Activated gamma-delta T cell (primary cell): ENCODE measurements around the gene NFS1.

Source experiments
- DNase-seq: peaks from one replicate; lab custom pipeline; 2025; lab: John Stamatoyannopoulos, UW

The NFS1 gene

GRCh38 chr20:35641743-35642142 lies 57.4 kb downstream of the NFS1 start:
- no peak for DNase-seq

GRCh38 chr20:35640724-35641123 lies 58.4 kb downstream of the NFS1 start:
- no peak for DNase-seq

- DNase-seq: no peak
These were observed 60.4 kb downstream of the NFS1 start for GRCh38 chr20:35638751-35639150.

DNA sequence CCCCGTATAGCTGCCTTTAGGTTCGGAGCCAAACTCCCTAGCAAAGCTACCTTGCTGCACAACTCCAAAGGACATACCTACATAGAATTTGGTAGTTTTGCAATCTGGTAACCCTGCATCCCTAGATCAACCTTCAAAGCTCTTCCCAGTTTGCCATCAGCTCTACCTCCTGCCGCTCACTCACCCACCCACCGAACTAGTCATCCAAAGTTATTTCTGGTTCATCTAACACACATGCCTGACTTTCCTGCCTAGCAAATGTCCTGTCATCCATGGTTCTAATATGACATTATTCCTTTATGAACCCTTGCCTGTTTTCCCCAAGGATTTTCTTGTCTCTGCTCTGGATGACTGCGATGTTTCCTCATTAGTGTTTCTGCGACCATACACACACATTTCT lies 61.9 kb downstream of the NFS1 start:
- DNase-seq: no peak

DNA sequence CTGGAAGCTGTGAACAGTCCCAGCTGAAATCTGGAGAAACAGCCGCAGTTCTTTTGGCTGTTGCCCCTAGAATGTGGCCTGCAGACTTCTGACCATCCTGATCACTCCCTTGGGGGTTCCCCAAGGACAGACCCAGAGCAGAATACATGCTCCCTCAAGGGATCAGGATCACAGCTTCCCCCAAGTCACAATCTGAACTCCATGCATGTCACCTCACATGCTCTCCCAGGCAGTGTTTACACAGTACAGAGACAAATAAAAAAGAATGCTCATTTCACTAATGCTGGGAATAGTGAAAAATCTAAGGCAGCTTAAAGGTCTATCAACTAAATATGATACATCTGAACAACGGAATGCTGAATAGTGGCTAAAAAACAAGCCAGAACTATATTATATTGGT lies 63.1 kb downstream of the NFS1 start:
- DNase-seq: no peak

GRCh38 chr20:35635652-35636051 lies 63.5 kb downstream of the NFS1 start:
- DNase-seq: no peak

DNA sequence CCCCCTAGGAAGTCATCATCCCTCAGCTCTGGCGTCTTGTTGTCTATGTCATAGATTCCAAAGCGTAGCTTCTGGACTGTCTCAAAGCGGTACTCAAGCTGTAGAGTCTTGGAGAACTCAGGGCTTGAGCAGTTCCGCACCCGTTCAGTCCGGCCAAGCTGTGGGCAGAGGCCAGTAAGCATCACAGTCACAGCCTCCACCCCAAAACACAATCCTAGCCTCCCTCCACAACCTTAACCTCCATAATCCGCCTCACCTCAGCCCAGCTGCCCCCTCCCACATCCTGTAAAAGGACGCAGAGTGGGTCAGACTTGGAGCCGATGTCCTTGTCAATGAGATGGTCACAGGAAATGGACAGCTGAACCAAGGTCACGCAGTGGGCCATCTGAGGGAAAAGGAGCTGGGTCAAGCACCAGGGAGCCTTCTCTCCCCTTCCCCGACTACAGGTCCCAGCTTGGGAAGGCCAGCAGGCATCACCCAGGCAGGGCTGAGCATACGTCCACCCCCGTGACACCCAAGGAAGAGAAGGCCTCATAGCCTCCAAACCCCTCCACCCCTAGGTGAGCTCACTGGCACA lies 66.5 kb downstream of the NFS1 start:
- DNase-seq: no peak

DNA sequence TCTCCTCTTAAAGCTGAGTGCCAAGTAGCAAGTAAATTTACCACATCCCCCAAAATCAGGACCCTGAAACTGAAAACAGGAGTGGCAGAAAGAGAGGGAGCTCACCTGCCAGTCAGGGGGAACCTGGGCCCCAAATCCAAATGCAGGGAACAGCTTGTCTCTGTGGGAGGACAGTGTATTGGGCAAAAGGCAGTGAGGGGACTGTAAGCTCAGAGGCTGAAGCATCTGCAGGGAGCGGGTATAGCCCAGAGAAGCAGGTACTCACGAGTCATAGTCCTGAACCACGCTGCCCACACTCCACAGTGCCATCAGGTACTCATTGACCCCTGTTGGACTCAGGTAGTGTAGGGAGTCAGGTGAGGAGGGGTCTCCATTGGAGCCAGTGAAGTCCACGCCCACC lies 68.5 kb downstream of the NFS1 start:
- no peak for DNase-seq

DNA sequence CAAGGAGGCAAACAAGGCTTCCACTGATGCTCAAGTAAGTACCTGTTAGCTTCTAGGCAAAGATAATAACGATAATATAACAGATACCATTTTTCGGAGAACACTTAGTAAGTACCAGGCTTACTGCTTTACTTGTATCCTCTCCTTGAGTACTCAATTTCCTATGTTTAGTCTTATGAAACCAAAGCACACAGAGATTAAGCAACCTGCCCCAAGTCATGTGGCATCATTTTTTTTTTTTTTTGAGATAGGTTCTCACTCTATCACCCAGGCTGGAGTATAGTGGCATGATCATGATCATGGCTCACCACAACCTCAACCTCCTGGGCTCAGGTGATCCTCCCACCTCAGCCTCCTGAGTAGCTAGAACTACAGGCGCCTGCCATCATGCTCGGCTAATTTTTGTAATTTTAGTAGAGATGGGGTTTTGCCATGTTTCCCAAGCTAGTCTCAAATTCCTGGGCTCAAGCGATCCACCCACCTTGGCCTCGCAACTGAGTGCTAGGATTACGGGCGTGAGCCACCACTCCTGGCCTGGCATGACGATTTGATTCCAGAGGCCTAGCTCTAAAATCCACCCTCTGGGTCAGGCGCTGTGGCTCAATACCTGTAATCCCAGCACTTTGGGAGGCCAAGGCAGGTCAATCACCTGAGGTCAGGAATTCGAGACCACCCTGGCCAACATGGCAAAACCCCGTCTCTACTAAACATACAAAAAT lies 69.6 kb downstream of the NFS1 start:
- no peak for DNase-seq

DNA sequence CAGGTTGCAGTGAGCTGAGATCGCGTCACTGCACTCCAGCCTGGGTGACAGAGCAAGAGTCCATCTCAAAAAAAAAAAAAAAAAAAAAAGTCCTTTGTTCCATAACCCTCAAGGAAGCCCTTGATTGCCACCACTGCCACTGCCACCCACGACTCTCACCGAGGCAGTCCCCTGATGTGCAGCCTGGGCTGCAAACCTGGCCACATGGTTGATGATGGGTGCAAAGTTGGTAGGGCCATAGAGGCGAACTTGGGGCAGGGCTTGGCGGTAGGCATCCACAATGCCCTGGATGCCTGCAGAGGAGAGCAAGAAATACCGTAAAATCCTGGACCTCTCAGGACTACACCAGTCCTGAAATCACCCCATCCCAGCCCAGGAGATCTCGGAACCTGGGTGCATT lies 72.0 kb downstream of the NFS1 start:
- DNase-seq: no peak

DNA sequence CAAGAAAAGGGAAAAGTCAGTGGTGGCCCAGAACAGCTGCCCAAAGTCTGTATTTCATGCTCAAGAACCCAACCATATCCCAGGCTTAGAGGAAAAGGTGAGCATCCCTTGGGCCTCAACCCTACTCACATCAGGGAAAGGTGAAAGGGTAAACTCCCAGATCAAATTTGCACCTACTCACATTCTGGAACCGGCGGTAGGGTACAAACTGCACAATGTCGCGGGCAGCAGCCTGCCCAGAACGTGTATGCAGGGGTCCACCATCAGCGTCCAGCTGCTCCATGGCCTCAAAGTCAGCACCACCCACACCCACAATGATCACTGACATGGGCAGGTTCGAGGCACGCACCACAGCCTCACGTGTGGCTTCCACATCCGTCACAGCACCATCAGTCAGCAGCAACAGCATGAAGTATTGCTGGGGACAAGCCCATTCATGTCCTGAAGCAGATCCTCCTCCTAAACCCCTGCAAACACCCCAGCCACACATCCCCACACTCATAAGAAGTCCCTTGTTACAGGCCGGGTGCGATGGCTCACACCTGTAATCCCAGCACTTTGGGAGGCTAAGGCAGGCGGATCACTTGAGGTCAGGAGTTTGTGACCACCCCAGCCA lies 72.7 kb downstream of the NFS1 start:
- no peak for DNase-seq

GRCh38 chr20:35625584-35626385 lies 73.4 kb downstream of the NFS1 start:
- no peak for DNase-seq

DNA sequence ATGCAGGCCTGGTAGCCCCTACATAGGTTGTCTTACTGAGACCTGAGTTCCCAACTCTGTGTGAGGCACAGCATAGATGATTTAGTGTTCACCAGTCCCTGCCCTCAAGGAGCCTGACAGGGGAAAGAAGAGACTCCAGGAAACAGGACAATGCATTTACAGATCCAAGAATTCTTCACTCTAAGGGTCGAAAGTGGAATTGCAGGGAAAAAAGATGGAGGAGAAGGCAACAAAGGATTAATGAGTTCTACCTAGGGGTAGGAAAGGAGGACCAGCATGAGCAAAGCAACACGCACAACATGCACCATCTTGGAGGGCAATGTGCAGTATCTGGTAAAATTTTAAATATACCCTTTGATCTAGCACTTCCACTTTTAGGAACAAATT lies 77.6 kb downstream of the NFS1 start:
- no peak for DNase-seq

GRCh38 chr20:35620818-35621559 lies 78.2 kb downstream of the NFS1 start:
- no peak for DNase-seq

GRCh38 chr20:35619196-35620095 lies 79.7 kb downstream of the NFS1 start:
- DNase-seq: peak; percentile 52

GRCh38 chr20:35618263-35619131 lies 80.7 kb downstream of the NFS1 start:
- DNase-seq: no peak
